HT1080 (cell line): Measurements from ENCODE around the gene DGLUCY. TPM values are rescaled to one million over a fixed set of nuclear protein-coding genes. Genes with fewer than 3 reads are reported as not detected.
"Not testable (repeated sequence)": the region's sequence is repeated elsewhere in the genome, so short reads cannot be mapped to it uniquely, and the experiment has no call there.

Source experiments
- DNase-seq: peaks from one replicate; pipeline ENCODE4 v3.0.0-alpha.2; 2015; ENCODE audit warnings: low read depth
- polyA plus RNA-seq, 2 experiments: library from polyadenylated mRNA; depleted of rRNA; stranded (reverse); fragments of >200 nt; gene quantifications; 2 replicates each; pipeline ENCODE4 v1.2.3, GENCODE V29; 2015
- total RNA-seq: library from RNA; depleted of rRNA; stranded (reverse); fragments of >200 nt; shearing (Covaris generic); gene quantifications from 2 replicates; pipeline ENCODE4 v1.2.3, GENCODE V29; 2014; rRNA removed

The DGLUCY gene, protein sequence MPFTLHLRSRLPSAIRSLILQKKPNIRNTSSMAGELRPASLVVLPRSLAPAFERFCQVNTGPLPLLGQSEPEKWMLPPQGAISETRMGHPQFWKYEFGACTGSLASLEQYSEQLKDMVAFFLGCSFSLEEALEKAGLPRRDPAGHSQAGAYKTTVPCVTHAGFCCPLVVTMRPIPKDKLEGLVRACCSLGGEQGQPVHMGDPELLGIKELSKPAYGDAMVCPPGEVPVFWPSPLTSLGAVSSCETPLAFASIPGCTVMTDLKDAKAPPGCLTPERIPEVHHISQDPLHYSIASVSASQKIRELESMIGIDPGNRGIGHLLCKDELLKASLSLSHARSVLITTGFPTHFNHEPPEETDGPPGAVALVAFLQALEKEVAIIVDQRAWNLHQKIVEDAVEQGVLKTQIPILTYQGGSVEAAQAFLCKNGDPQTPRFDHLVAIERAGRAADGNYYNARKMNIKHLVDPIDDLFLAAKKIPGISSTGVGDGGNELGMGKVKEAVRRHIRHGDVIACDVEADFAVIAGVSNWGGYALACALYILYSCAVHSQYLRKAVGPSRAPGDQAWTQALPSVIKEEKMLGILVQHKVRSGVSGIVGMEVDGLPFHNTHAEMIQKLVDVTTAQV
- 24.9 and 26.4 TPM in 2 replicates for total RNA-seq
- 11.7 and 12.6 TPM in 2 replicates for polyA plus RNA-seq (2015; cell fraction: cytosol; rRNA removed)
- polyA plus RNA-seq (2015; cell fraction: nucleus; rRNA removed), result 47.3 and 58.1 TPM in 2 replicates

- DNase-seq, result no peak
These were observed at the start of gene DGLUCY for GRCh38 chr14:91113829-91114078. DGLUCY (plus strand) TSS chr14:91114073; CDS start chr14:91160295, 46,222 bp downstream.

DNA sequence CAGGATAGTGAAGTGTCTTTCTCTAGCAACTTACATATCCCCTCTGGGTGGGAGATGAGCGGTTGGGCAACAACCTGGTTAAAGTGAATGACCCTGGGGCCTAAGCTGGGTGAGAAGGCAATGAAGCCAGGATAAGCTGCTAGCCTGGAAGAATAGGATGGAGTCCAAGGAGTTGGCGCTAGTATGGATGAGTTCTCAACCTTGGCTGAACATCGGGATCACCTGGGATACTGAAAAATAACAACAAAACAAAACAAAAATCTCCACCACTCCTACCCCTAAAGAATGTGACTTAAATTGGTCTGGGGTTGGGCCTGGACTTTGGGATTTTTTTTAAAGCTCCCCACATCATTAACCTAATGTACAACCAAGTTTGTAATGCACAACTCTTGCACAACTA, 48.6 kb upstream of the DGLUCY start:
- DNase-seq, result no peak

DNA sequence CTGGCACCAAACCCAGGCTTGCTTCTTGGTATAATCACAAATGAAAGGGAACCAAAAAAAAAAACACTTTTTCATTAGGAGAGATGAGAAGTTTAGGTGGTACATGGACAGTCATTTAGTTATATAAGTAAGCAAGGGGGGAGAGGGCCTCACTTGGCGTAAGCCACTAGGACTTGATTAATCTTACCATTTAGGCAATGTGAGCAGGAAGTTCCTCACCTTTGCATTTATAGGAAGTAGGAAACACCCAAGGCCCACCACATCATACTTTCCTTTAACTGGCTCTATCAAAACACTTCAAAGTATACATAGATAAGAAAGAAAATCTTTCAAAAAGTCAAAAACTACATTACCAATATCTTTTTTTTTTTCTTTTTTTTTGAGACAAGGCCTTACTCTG, 46.7 kb upstream of the DGLUCY start:
- DNase-seq, result no peak

- DNase-seq, result no peak
These were observed 45.2 kb upstream of the DGLUCY start for GRCh38 chr14:91068642-91069041.

- DNase-seq, result no peak
These were observed 43.3 kb upstream of the DGLUCY start for GRCh38 chr14:91070572-91070971.

DNA sequence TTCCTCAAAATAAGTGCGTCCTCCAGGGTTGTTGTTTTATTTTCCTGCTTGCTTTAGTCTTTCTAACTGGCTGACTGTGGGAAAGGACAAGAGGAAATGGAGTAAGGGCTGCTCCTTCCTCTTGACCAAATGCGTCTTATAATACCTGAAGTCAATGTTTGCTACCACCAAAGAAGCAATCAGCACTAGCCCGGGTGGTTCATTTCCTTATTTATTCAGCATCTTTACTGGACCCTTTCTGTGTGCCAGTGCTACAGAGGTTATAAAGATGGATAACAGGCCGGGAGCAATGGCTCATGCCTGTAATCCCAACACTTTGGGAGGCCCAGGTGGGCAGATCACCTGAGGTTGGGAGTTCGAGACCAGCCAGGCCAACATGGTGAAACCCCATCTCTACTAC, 38.3 kb upstream of the DGLUCY start:
- no peak for DNase-seq

DNA sequence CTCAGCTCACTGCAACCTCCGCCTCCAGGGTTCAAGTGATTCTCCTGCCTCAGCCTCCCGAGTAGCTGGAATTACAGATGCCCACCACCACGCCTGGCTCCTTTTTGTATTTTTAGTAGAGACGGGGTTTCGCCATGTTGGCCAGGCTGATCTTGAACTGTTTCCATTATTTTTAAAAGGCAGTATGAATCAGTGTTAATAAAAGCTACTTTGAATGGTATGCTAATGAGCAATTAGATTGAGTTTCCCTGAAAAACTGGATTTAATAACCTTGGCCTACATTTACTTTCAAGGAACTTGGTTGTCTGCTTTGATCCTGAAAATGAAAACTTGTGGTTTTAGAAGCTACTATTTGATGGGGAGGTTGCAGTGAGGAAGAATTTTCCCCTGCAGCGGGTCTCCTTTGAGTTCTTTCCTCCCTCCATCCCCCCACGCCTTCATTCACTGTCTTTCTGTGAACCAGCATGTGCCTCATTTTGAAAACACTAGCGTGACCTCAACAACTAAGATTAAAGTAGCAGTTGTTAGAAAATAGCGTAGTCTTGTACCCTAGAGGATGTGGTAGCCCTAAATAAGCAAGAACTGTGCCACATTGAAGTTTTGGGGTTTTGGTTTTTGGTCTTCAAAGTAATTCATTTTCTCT, 35.7 kb upstream of the DGLUCY start:
- no peak for DNase-seq

DNA sequence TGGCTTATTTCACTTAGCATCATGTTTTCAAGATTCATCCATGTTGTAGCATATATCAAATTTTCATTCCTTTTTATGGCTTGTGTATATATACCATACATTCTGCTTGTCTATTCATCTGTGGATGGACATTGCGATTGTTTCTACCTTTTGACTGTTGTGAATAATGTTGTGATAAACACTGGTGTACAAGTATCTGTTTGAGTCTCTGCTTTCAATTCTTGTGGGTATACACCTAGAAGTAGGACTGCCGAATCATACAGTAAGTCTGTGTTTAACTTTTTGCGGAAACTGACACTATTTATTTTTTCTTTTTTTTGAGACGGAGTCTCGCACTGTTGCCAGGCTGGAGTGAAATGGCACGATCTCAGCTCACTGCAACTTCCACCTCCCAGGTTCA, 33.8 kb upstream of the DGLUCY start:
- DNase-seq, result no peak

DNA sequence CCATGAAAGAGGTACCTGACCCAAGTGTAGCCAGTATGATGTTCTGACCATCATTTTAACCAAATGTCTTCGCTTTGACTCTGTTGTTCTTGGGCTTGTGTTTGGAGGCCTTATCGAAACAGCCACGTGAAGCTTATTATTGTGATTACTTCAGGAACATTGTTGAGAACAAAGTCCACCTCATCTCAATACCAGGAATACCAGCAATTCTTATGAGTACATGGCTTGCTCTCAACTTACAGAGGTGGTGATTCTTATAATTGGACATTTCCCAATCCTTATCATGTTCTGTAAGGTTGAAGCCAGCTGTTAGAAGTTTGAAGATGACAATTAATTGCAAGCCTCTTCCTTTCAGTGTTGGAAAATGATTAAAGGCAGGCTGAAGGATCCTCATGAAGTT, 31.6 kb upstream of the DGLUCY start:
- DNase-seq, result no peak

DNA sequence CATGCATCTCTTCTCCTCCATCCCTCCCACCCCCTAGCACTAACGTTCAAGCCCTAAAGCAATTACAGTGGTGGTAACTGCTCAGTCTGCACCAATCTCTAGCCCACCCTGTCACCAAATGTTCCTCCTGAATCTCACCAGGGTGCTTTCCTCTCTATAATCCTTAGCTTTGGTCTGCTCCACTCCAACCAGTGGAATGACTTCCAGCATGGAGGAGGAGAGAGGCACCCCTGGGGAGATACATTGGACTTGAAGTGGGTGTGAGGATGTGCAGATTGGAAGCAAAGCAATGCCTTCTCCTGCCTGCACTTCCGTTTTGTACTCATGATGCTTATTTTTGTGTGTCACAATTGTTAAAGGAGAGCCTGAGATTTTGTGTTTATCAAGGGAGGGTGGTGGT, 29.4 kb upstream of the DGLUCY start:
- no peak for DNase-seq

GRCh38 chr14:91087470-91087869, 26.4 kb upstream of the DGLUCY start:
- not testable (repeated sequence) for DNase-seq

- DNase-seq, result no peak
These were observed 25.2 kb upstream of the DGLUCY start for GRCh38 chr14:91088585-91089235.

DNA sequence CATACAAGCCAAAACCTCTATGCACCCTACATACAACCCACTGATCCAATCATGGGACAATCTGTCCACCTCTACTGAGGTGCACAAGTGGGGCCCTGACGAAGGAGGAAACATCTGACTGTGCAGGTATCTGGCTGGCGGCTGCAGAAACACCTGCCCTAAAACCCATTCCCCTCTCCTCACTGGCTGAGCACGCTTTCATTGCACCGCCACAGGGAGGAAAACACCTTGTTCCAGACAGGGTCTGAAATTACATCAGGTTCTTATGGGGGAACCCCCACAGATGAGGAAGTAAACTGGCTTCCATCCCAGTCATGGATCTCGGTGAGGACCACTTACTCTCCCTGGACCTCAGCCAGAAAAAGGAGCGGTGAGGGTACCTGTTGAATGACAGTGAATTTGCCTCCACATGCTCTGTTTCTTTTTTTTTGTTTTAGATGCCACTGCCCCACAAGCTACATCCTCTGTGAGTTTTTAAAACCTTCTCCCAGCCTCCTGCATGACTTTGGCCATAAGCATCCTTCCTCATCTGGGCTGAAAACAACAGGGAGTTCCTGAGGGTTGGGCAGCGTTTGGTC, 23.8 kb upstream of the DGLUCY start:
- DNase-seq, result no peak

GRCh38 chr14:91090743-91091142, 23.1 kb upstream of the DGLUCY start:
- no peak for DNase-seq

DNA sequence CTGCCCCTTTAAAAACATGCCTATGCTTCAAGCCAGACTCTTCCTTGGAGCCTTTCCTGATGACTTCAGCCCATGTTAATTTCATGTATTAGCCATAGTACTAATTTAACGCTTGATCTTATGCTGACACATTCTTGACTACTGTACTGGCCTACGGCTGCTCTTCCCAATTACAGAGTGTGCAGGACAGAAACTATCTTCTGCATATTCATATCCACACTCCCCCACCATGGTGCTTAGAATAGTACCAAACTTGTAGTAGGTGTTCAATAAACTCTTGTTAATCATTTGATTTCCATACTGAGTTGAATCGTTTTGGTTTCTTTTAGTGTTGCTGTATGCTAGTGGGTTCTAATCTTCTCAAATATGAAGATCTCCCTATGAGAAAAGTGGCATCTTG, 21.8 kb upstream of the DGLUCY start:
- no peak for DNase-seq

GRCh38 chr14:91093743-91094472, 20.0 kb upstream of the DGLUCY start:
- DNase-seq, result not testable (repeated sequence)

- DNase-seq, result no peak
These were observed 19.1 kb upstream of the DGLUCY start for GRCh38 chr14:91094772-91095171.

DNA sequence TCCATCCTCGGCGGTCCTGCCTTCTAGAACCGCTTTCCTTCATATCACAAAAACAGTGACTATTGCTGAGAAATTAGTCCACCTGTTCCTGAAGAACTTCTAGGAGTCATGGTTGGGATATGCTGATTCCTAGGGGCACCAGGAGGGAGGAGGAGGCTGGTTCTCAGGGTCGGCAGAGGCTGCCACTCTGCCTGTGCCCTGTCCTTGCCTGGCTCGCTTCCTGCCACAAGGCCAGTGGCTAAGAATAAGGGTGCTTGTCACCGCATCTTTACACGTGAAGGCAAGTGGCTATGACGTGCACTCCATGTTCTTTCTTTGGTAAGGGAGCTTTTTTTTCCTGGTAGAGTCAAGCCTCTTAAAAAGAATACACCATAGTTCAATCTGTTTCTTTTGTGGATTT, 18.7 kb upstream of the DGLUCY start:
- no peak for DNase-seq

GRCh38 chr14:91097657-91098056, 16.2 kb upstream of the DGLUCY start:
- DNase-seq, result not testable (repeated sequence)

- no peak for DNase-seq
These were observed 15.3 kb upstream of the DGLUCY start for GRCh38 chr14:91098591-91098990.

GRCh38 chr14:91100102-91100501, 13.8 kb upstream of the DGLUCY start:
- DNase-seq, result no peak
